PFSK-1 (cell line): Measurements from ENCODE around the gene S100A5.

ENCODE experiments used
- POLR2AphosphoS5 ChIP-seq: IDR thresholded peaks from 2 replicates; pipeline ENCODE4 v1.6.1; 2012; ENCODE audit warnings: low read depth, mild to moderate bottlenecking, control low read depth, low read length, moderate library complexity
- TAF1 ChIP-seq: IDR thresholded peaks from 2 replicates; pipeline ENCODE4 v1.6.1; 2012; ENCODE audit warnings: low read length, control low read depth, borderline replicate concordance; ENCODE audit not compliant: insufficient read depth

- TF ChIP-seq TAF1: no peak
- TF ChIP-seq POLR2AphosphoS5: no peak
Measured at GRCh38 chr1:153535242-153536011, 5.3 kb downstream of the S100A5 start, which contains the start of gene S100A6.
